T-helper 1 cell (primary cell): ENCODE data around the gene VRK2.

Source experiments
- DNase-seq, 5 donors: peaks; one replicate each; pipeline ENCODE4 v3.0.0-alpha.2; 2012 to 2020
- total RNA-seq, 4 donors: gene quantifications; one replicate each; lab custom pipeline; 2026; lab: John Stamatoyannopoulos, UW

Gene VRK2
- total RNA-seq = 18.5 to 30.0 (median 23.7) reads per million in 4 donors

- DNase-seq = peak; percentile 65 to 94 (median 73)
These were observed at the start of gene VRK2 for GRCh38 chr2:58046585-58047372. Gene VRK2, plus strand, starts transcription at chr2:58046806. Its CDS starts 2,026 bp downstream, at chr2:58048832.

GRCh38 chr2:58006256-58006951 is 40.2 kb upstream of the VRK2 start:
- DNase-seq = no peak

- DNase-seq = no peak
These were observed 39.7 kb upstream of the VRK2 start for GRCh38 chr2:58006952-58007284.

- no peak for DNase-seq
These were observed 36.0 kb upstream of the VRK2 start for GRCh38 chr2:58010599-58010998.

- no peak for DNase-seq
These were observed 27.4 kb upstream of the VRK2 start for GRCh38 chr2:58019229-58019628.

- DNase-seq = no peak
These were observed 21.3 kb upstream of the VRK2 start for GRCh38 chr2:58025150-58025933.

GRCh38 chr2:58027029-58027428 is 19.6 kb upstream of the VRK2 start:
- no peak for DNase-seq

GRCh38 chr2:58030771-58031170 is 15.8 kb upstream of the VRK2 start:
- no peak for DNase-seq

GRCh38 chr2:58032016-58032763 is 14.4 kb upstream of the VRK2 start:
- DNase-seq = no peak

GRCh38 chr2:58032764-58033080 is 13.9 kb upstream of the VRK2 start:
- DNase-seq = no peak

- DNase-seq = no peak
These were observed 13.1 kb upstream of the VRK2 start for GRCh38 chr2:58033530-58033929.

- DNase-seq = no peak
These were observed 11.3 kb upstream of the VRK2 start for GRCh38 chr2:58035352-58035751.

- DNase-seq = no peak
These were observed 7.4 kb upstream of the VRK2 start for GRCh38 chr2:58039170-58039611.

- peak in 1 of 5 donors; percentile 31 for DNase-seq
These were observed 4.1 kb upstream of the VRK2 start for GRCh38 chr2:58042486-58042970.

GRCh38 chr2:58044145-58044544 is 2.5 kb upstream of the VRK2 start:
- no peak for DNase-seq

GRCh38 chr2:58045580-58046334 is 849 bp upstream of the VRK2 start:
- DNase-seq = no peak

- no peak for DNase-seq
These were observed 346 bp upstream of the VRK2 start for GRCh38 chr2:58046335-58046584.

GRCh38 chr2:58047373-58047935 is 848 bp downstream of the VRK2 start:
- no peak for DNase-seq

- DNase-seq = no peak
These were observed 1.4 kb downstream of the VRK2 start for GRCh38 chr2:58047961-58048360.

GRCh38 chr2:58051445-58051844 is 4.8 kb downstream of the VRK2 start:
- DNase-seq = no peak

GRCh38 chr2:58052978-58053377 is 6.4 kb downstream of the VRK2 start:
- DNase-seq = no peak

GRCh38 chr2:58054264-58054663 is 7.7 kb downstream of the VRK2 start:
- no peak for DNase-seq
